ENCODE measurements around the gene AURKAIP1.

The AURKAIP1 gene

GRCh38 chr1:1335283-1335682, 39.7 kb downstream of the AURKAIP1 start:
- DNase-seq (ENCODE audit: low read depth in 1 of 2, low spot score in 1 of 2), result no peak

GRCh38 chr1:1334835-1335234, 40.2 kb downstream of the AURKAIP1 start:
- DNase-seq (ENCODE audit: low read depth in 1 of 2, low spot score in 1 of 2), result no peak

DNA sequence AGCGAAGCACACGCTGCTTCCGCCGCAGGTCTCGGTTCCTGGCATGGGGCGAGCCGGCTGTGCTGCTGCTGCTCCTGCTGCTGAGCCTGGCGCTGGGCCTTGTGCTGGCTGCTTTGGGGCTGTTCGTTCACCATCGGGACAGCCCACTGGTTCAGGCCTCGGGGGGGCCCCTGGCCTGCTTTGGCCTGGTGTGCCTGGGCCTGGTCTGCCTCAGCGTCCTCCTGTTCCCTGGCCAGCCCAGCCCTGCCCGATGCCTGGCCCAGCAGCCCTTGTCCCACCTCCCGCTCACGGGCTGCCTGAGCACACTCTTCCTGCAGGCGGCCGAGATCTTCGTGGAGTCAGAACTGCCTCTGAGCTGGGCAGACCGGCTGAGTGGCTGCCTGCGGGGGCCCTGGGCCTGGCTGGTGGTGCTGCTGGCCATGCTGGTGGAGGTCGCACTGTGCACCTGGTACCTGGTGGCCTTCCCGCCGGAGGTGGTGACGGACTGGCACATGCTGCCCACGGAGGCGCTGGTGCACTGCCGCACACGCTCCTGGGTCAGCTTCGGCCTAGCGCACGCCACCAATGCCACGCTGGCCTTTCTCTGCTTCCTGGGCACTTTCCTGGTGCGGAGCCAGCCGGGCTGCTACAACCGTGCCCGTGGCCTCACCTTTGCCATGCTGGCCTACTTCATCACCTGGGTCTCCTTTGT, 41.3 kb downstream of the AURKAIP1 start:
- DNase-seq (ENCODE audit: low read depth in 1 of 2, low spot score in 1 of 2), result no peak

DNA sequence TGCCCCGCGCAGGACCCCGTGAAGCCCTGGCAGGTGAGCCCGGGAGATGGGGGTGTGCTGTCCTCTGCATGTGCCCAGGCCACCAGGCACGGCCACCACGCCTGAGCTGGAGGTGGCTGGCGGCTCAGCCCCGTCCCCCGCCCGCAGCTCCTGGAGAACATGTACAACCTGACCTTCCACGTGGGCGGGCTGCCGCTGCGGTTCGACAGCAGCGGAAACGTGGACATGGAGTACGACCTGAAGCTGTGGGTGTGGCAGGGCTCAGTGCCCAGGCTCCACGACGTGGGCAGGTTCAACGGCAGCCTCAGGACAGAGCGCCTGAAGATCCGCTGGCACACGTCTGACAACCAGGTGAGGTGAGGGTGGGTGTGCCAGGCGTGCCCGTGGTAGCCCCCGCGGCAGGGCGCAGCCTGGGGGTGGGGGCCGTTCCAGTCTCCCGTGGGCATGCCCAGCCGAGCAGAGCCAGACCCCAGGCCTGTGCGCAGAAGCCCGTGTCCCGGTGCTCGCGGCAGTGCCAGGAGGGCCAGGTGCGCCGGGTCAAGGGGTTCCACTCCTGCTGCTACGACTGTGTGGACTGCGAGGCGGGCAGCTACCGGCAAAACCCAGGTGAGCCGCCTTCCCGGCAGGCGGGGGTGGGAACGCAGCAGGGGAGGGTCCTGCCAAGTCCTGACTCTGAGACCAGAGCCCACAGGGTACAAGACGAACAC, 42.1 kb downstream of the AURKAIP1 start:
- no peak for DNase-seq (ENCODE audit: low read depth in 1 of 2, low spot score in 1 of 2)

DNA sequence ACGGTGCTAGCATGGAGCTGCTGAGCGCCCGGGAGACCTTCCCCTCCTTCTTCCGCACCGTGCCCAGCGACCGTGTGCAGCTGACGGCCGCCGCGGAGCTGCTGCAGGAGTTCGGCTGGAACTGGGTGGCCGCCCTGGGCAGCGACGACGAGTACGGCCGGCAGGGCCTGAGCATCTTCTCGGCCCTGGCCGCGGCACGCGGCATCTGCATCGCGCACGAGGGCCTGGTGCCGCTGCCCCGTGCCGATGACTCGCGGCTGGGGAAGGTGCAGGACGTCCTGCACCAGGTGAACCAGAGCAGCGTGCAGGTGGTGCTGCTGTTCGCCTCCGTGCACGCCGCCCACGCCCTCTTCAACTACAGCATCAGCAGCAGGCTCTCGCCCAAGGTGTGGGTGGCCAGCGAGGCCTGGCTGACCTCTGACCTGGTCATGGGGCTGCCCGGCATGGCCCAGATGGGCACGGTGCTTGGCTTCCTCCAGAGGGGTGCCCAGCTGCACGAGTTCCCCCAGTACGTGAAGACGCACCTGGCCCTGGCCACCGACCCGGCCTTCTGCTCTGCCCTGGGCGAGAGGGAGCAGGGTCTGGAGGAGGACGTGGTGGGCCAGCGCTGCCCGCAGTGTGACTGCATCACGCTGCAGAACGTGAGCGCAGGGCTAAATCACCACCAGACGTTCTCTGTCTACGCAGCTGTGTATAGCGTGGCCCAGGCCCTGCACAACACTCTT, 42.8 kb downstream of the AURKAIP1 start:
- DNase-seq (ENCODE audit: low read depth in 1 of 2, low spot score in 1 of 2), result no peak

DNA sequence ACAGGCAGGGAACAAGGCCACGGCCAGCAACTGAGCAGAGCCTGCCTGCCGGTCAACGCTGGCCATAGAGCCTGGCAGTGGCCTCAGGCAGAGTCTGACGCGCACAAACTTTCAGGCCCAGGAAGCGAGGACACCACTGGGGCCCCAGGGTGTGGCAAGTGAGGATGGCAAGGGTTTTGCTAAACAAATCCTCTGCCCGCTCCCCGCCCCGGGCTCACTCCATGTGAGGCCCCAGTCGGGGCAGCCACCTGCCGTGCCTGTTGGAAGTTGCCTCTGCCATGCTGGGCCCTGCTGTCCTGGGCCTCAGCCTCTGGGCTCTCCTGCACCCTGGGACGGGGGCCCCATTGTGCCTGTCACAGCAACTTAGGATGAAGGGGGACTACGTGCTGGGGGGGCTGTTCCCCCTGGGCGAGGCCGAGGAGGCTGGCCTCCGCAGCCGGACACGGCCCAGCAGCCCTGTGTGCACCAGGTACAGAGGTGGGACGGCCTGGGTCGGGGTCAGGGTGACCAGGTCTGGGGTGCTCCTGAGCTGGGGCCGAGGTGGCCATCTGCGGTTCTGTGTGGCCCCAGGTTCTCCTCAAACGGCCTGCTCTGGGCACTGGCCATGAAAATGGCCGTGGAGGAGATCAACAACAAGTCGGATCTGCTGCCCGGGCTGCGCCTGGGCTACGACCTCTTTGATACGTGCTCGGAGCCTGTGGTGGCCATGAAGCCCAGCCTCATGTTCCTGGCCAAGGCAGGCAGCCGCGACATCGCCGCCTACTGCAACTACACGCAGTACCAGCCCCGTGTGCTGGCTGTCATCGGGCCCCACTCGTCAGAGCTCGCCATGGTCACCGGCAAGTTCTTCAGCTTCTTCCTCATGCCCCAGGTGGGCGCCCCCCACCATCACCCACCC, 43.7 kb downstream of the AURKAIP1 start, which contains the start of gene TAS1R3:
Gene TAS1R3, plus strand, starts transcription at position 213 of the 898 bp plus-strand sequence. Its CDS starts 66 bp downstream, at position 279.
- no peak for DNase-seq (ENCODE audit: low read depth in 1 of 2, low spot score in 1 of 2)

DNA sequence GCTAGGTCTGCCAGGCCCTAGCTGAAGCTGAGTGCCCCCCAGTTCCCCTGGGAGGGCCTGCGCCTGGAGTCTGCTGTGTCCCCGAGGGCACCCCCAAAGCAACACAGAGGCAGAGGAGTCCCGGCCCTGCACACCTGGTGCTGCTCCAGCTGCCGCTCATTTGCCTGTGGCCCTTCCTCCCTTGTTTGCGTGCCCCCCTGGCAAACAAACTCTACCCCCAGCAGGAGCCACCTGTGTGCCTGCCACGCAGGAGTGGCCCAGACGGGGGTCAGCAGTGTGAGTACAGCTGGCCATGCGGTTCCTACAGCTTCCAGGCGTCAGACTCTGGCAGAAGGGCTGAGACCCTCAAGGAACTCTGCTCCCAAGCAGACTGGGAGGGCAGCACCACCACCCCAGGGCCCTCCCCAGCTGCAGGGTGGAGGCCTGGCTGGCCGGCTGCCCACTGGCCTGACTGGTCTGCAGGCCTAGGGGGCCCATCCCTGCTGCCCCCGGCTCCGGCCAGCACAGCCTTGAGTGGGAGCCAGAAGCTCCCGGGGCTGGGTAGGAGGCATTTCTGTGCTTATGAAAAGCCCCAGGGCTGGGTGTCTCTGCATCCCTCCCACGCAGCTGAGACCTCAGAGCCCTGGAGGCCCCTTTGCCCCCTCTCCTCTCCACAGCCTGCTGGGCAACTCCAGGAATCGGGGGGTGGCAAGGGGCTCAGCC, 44.5 kb downstream of the AURKAIP1 start:
- no peak for DNase-seq (ENCODE audit: low read depth in 1 of 2, low spot score in 1 of 2)

DNA sequence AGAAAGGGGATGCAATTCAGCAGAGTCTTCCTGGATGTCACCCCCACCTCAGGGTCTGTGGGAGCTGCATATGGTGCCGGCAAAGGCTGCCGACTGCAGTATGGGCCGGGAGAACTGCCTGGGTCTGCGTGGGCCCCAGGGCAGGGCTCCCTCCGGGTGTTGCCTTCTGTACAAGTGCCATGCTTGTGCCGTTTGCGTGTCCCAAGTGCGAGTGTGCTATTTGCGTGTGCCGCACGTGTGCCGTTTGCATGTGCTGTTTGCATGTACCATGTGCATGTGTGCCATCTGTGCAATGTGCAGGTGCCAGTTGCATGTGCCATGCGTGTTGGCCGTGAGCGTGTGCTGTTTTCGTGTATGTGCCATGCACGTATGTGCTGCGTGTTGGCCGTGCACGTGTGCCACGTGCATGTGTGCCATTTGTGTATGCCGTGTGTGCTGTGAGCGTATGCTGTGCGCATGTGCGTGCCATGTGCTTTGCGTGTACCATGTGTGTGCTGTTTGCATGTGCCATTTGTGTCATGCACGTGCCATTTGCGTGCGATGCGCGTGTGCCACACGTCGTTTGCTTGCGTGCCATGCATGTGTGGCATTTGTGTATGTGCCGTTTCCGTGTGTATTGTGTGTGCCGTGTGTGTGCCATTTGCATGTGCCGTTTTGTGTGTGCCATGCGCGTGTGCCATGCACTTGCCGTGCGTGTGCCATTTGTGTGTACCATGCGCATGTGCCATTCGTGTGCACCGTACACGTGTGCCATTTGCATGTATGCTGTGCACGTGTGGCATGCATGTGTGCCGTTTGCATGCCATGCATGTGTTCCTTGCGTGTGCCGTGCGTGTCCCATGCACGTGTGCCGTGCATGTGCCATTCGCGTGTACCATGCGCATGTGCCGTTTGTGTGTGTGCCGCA, 45.5 kb downstream of the AURKAIP1 start:
- no peak for DNase-seq (ENCODE audit: low read depth in 1 of 2, low spot score in 1 of 2)

- DNase-seq (ENCODE audit: low read depth in 1 of 2, low spot score in 1 of 2), result no peak
Observed at GRCh38 chr1:1328254-1328653, 46.8 kb downstream of the AURKAIP1 start.

- DNase-seq (ENCODE audit: low read depth in 1 of 2, low spot score in 1 of 2), result no peak
Observed at GRCh38 chr1:1327291-1327690, 47.7 kb downstream of the AURKAIP1 start.

DNA sequence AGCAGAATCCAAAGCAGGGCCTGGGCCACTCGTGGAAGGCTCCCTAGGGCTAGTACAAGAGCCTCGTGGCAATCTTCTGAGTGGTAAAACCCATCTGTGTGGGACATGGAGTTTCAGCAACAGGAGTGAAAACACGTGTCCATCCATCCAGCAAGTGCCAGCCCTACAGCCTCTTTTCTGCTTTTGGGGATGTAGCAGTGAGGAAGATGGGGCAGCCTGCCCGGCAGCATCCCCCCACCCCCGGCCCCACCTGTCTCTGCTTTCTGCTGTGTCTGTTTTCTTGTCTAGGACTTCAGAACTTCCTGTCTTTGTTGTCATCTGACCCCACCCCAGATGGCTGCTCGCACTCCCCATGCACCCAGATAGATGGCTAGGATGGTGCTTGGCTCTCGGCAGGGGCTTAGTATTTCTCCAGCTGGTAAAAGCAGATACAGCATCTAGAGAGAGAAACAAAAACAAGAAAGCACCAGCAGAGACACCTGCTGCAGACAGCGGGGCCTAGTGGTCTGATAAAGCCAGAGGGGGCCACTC, 48.9 kb downstream of the AURKAIP1 start:
- DNase-seq (ENCODE audit: low read depth in 1 of 2, low spot score in 1 of 2), result no peak

DNA sequence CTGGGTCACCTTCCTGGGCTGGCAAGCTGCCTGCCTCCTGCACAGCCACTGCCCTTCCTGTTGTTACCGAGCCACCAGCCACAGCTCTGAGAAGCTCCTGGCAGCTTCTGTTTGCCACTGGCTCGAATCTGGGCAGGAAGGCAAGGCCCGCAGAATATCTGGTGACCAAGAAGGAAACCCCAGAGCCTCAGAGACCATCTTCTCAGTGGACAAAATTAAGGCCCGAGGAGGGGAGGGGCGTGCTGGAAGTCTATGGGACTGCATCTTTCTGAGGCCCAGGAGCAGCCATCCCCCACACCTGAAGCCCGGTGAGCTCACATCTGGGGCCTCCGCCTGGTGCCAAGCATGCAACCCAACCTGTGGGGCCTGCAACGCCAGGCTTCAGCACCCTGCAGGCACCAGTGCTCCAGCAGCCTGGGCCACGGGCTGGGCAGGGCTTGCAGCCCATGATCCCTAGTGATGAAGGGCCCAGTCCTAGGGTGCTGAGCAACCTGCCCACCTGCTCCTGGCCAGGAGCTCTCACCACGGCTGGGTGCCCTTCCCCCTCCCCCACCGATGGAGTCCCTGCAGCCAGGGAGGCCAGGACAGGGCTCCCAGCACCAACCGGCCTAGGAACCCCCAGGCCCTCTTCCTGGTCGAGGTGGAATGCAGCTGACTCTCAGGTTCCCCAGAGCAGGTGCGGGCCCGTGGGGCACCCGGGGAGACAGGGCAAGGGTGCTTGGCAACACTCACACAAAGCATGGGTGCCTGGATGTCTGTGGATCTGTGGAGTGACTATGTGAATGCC, 49.5 kb downstream of the AURKAIP1 start:
- no peak for DNase-seq (ENCODE audit: low read depth in 1 of 2, low spot score in 1 of 2)

DNA sequence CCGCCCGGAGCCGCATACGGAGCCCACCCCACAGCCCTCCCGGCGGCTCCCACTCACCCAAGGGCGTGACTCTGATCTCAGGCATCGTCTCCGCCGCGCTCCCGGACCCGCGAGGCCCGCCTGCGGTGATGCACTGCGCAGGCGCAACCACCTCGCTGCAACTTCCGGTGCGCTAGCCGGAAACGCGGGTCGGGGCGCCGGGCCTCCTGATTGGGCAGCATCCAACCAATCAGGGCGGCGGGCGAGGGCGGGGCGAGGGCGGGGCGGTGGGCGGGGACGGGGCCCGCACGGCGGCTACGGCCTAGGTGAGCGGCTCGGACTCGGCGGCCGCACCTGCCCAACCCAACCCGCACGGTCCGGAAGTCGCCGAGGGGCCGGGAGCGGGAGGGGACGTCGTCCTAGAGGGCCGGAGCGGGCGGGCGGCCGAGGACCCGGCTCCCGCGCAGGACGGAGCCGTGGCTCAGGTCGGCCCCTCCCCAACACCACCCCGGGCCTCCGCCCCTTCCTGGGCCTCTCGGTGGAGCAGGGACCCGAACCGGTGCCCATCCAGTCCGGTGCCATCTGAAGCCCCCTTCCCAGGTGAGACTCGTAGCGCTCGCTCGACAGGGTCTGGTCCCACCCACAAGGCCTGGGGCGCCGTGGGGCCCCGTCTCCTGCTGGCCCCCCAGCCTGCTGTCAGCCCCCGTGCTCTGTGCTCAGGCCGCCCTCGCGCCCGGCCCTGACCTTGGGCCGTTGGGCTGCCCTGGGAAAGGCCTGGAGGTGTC, 50.3 kb downstream of the AURKAIP1 start, which contains the start of the genes CPTP and INTS11:
Gene CPTP, plus strand, starts transcription at position 279 of the 764 bp plus-strand sequence. CDS start 2,109 bp downstream, outside the sequence.
Gene INTS11, minus strand, starts transcription at position 137 of the 764 bp plus-strand sequence. Its CDS starts 52 bp downstream, at position 85.
- DNase-seq (ENCODE audit: low read depth in 1 of 2, low spot score in 1 of 2), result peak; percentile 91 to 94

DNA sequence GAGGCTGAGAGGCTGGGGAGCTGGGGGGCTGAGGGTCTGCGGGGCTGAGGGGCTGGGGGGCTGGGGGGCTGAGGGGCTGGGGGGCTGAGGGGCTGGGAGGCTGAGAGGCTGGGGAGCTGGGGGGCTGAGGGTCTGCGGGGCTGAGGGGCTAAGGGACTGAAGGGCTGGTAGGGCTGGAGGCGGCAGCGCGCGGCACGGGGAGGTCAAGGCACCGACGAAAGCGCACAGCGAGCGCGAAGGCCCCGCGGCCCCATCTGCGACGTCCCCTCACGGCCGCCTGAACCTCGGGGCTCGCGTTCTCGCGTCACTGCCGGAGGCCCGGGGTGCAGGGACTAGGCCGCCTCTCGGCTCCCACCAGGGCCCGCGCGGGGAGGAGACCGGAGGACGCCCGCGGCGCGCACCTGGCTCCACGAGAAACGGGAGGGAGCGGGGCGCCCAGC, 50.9 kb downstream of the AURKAIP1 start:
- DNase-seq (ENCODE audit: low read depth in 1 of 2, low spot score in 1 of 2), result no peak
